Islet of Langerhans (tissue), 1 donor: ENCODE data around the gene HASPIN.

Experiments
- FAIRE-seq: peaks from one replicate; lab custom pipeline; 2011; peaks lifted over from hg19 to GRCh38; lab: Jason Lieb, UNC

Gene HASPIN

GRCh38 chr17:3739422-3740124 is 15.9 kb downstream of the HASPIN start:
- no peak for FAIRE-seq

- no peak for FAIRE-seq
Measured at GRCh38 chr17:3740611-3741073, 16.9 kb downstream of the HASPIN start.

GRCh38 chr17:3744014-3744413 is 20.3 kb downstream of the HASPIN start:
- no peak for FAIRE-seq

- no peak for FAIRE-seq
Measured at GRCh38 chr17:3745071-3745470, 21.4 kb downstream of the HASPIN start.

- FAIRE-seq: no peak
Measured at GRCh38 chr17:3747805-3748204, 24.1 kb downstream of the HASPIN start.

- no peak for FAIRE-seq
Measured at GRCh38 chr17:3748576-3748975, 24.9 kb downstream of the HASPIN start.

- no peak for FAIRE-seq
Measured at GRCh38 chr17:3750296-3750695, 26.6 kb downstream of the HASPIN start.

GRCh38 chr17:3750926-3751325 is 27.2 kb downstream of the HASPIN start:
- FAIRE-seq: no peak

GRCh38 chr17:3751836-3752235 is 28.1 kb downstream of the HASPIN start:
- no peak for FAIRE-seq

GRCh38 chr17:3753624-3754023 is 29.9 kb downstream of the HASPIN start:
- no peak for FAIRE-seq

GRCh38 chr17:3754066-3754457 is 30.4 kb downstream of the HASPIN start:
- FAIRE-seq: no peak

GRCh38 chr17:3754458-3755334 is 31.0 kb downstream of the HASPIN start:
- no peak for FAIRE-seq

GRCh38 chr17:3755335-3756030 is 31.8 kb downstream of the HASPIN start:
- no peak for FAIRE-seq

GRCh38 chr17:3759597-3760216 is 36.0 kb downstream of the HASPIN start:
- FAIRE-seq: no peak

- FAIRE-seq: no peak
Measured at GRCh38 chr17:3761036-3761917, 37.6 kb downstream of the HASPIN start.

- no peak for FAIRE-seq
Measured at GRCh38 chr17:3761918-3762380, 38.2 kb downstream of the HASPIN start.

- FAIRE-seq: no peak
Measured at GRCh38 chr17:3762922-3763776, 39.4 kb downstream of the HASPIN start.

GRCh38 chr17:3763777-3764170 is 40.1 kb downstream of the HASPIN start:
- FAIRE-seq: no peak

- FAIRE-seq: no peak
Measured at GRCh38 chr17:3765981-3766380, 42.3 kb downstream of the HASPIN start.

- FAIRE-seq: no peak
Measured at GRCh38 chr17:3766779-3767178, 43.1 kb downstream of the HASPIN start.
